Skin of body (tissue), 2 donors: ENCODE measurements around the gene CCBE1. TPM values are rescaled to one million over a fixed set of nuclear protein-coding genes. Genes with fewer than 3 reads are reported as not detected.

Experiments used
- DNase-seq: peaks from one replicate; lab custom pipeline; 2025; lab: John Stamatoyannopoulos, UW
- total RNA-seq: library from RNA; depleted of rRNA; stranded (reverse); fragments of >200 nt; gene quantifications from one replicate; pipeline ENCODE4 v1.2.3, GENCODE V29; 2014

The CCBE1 gene
- total RNA-seq, 1 donor from 2014 or later = 9.3 TPM

DNA sequence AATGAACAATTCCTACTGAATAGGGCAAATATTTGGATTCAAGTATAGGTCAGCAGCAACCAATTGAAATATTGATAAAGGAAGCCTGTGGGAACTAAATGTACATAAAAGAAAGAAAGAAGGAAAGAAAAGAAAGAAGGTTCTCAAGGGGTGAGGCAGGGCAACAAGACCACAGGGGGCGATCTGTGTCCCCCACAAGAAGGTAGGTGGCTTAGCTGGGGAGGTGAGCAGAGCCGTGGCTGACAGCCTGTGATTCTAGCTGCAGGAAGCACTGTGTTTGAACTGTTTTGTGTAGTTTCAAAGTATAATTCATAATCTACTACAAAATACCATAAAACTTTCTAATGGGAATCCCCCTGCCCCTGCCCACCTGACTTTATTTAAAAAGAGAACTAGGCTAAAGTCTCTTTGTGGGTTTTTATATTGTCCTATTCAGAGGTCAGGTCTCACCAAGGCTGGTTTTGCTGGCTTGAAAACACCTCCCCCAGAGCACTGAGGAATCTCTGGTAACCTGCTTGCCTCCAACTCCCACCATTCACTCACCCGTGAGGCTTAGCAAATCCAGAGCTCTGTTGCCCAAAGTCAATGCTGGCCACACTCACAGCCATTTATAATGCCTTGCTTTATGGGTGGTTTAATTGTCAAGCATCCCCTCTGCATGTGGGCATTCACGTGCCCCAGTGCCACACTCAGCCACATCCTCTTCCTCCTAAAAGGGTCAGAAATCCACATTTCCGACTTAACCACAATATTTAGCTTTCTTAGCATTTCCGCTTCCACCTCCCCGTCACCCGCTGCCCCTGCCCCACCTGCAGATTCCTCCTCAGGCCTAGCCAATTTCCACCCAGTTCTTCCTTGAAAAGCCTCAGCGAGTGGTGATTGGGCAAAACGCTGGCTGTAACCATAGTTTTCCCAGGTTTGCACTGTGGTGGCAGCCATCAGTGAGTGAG, 301.7 kb downstream of the CCBE1 start:
- DNase-seq = no peak

DNA sequence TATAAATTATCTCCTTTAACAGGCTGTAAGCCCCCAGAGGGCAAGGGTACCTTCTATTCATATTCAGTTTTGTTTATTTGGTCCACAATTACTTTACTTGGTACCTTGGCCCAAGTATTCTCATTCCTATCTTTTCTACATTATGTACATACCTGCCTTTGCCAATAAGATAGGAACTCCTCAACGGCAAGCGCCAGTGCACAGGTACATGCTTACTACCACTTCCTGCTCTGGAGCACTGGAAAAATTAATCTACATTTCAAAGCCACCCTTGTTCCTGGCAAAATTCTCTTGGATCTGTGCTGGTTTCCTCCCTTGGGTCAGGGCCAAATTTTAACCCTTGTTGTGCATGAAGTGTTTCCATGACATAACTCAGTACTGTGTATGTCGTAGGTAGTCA, 303.8 kb downstream of the CCBE1 start:
- DNase-seq = no peak

DNA sequence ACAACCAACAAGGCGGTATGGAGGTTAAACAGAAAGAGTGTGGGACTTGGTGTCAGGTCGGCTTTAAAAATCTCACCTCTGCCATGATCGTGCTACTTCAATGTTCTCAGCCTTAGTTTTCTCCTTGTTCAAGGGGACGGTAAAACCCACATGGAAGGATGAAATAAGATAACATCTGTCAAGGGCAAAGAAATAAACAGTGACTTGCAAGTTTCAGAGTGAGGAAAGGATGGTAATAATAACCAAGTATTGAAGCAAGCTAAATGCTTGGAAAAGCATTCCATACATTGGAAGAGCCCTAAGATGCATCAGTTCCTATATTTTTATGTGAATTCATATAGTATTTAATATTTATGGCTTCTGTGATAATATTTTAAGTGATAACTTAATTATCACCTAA, 308.4 kb downstream of the CCBE1 start:
- DNase-seq = no peak

- no peak for DNase-seq
These were observed 309.3 kb downstream of the CCBE1 start for GRCh38 chr18:59387687-59388565.

- no peak for DNase-seq
These were observed 310.1 kb downstream of the CCBE1 start for GRCh38 chr18:59386909-59387686.

- no peak for DNase-seq
These were observed 312.0 kb downstream of the CCBE1 start for GRCh38 chr18:59385191-59385590.

GRCh38 chr18:59383851-59384250, 313.4 kb downstream of the CCBE1 start:
- no peak for DNase-seq

GRCh38 chr18:59382383-59382782, 314.8 kb downstream of the CCBE1 start:
- no peak for DNase-seq

DNA sequence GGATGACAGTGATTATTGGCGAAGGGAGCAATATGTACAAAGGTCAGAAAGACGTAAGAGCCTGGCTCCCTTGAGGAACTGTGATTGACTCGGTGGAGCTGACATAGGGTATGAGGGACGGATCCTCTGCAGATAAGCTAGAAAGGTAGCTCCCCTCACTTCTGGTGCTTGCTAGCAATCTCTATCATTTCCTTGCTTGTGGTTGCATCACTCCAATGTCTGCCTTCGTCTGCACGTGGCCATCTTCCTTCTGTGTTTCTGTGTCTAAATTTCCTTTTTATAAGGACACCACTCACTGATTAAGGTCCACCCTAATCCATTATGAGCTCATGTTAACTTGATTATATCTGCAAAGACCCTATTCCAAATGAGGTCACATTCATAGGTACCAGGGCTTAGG, 315.3 kb downstream of the CCBE1 start:
- DNase-seq = no peak

Other genes with a start within 250 kb of the CCBE1 start
- 12.9 TPM for gene PMAIP1, start 202.6 kb upstream of the CCBE1 start, total RNA-seq